Upper lobe of left lung (tissue), 4 donors: ENCODE data around the gene EFCAB9.

Source experiments
- CTCF ChIP-seq, 6 experiments: fragments of 450-650 bp in 4 of 6; fragments of 200-600 bp in 2 of 6; sonication (generic) in 2 of 6; IDR thresholded peaks; one replicate each; pipeline ENCODE4 v1.5.1; 2016 to 2019; ENCODE audit warnings: antibody characterized with exemption in 6 of 6
- EP300 ChIP-seq, 4 donors: sonication (generic); formaldehyde crosslinking; IDR thresholded peaks; one replicate each; pipeline ENCODE4 v1.5.1; 2017; ENCODE audit warnings: antibody characterized with exemption in 4 of 4, control low read depth in 2 of 4
- POLR2A ChIP-seq, 4 donors: fragments of 450-650 bp; IDR thresholded peaks; one replicate each; pipeline ENCODE4 v1.5.1; 2016 to 2017; ENCODE audit warnings: antibody characterized with exemption in 4 of 4, mild to moderate bottlenecking in 2 of 4
- POLR2AphosphoS5 ChIP-seq, 2 donors: sonication (generic); formaldehyde crosslinking; IDR thresholded peaks; one replicate each; pipeline ENCODE4 v1.5.1; 2017; ENCODE audit warnings: antibody characterized with exemption in 2 of 2

DNA sequence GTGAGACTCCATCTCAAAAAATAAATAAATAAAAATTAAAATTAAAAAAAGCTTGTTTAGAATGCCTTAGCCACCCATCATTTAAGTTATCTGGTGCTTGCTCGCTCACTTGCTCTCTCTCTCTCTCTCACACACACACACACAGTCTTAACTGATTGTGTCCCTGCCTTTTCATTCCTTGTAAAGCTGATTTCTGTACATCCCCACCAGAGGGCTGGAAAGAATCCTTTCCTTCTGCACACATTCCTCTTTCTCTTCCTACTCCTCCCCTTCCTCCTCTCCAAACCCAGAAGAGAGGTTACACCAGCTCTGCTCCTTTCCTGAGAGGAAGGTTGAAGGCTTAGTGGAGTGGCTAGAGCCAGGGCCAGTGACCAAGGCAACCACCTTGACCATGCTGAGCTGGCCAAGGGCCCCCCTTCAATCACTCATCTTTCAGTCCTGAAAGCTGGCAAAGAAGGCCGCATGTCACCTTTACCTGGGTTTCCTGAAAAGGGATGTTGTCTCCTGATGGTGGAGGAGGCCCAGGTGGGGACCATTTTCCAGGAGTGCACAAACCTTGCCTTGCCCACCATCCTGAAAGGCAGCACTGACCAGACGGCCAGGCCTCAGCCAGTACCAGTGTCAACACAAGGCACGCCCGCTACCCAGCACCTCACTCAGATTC, 31.5 kb upstream of the EFCAB9 start:
- TF ChIP-seq EP300 (IDR thresholded peaks at IDR 0.05): no peak
- no peak for TF ChIP-seq CTCF (IDR thresholded peaks at IDR 0.05)
- no peak for TF ChIP-seq POLR2A (IDR thresholded peaks at IDR 0.05)
- no peak for TF ChIP-seq POLR2AphosphoS5 (IDR thresholded peaks at IDR 0.05)
